ENCODE data around the gene EMC9. TPM values are rescaled to one million over a fixed set of nuclear protein-coding genes. Genes with fewer than 3 reads are reported as not detected.

EMC9 gene
- total RNA-seq, 3 donors from 2014 or later (not counting 1 experiment from before 2014, with no cell fraction given): 9.3 to 12.3 (median 12.0) TPM

- Mint-ChIP-seq H3K36me3 (no peaks in the 10 kb centered on the region), H3K27me3 (ENCODE audit: low read depth in 2 of 2) (no peaks in the 10 kb centered on the region), H3K4me3 (no peak overlapping the region), H3K4me1 (peaks cover 45 to 64% of the 10 kb centered on the region in 2 donors), H3K9me3 (no peaks in the 10 kb centered on the region), H3K27ac (peak overlapping the region; percentile 53 to 74)
- ATAC-seq: no peak
- Histone ChIP-seq H3K4me1 (ENCODE audit: control insufficient read depth, insufficient read depth, low read length) (peaks cover 37% of the 10 kb centered on the region), H3K4me3 (ENCODE audit: low read length) (no peak overlapping the region), H3K27ac (ENCODE audit: low read length) (no peak overlapping the region), H3K36me3 (ENCODE audit: control insufficient read depth, insufficient read depth, low read length) (peaks cover 71% of the 10 kb centered on the region), H3K27me3 (ENCODE audit: control insufficient read depth, insufficient read depth, low read length) (no peaks in the 10 kb centered on the region), H3K9me3 (ENCODE audit: control insufficient read depth, insufficient read depth, low read length) (no peaks in the 10 kb centered on the region)
- intact Hi-C loops (cut with micrococcal nuclease): no loop called here
- no peak for DNase-seq
- WGBS (ENCODE audit: insufficient coverage): 97% methylated on average over 14 of the region's 14 CpGs
- no peak for TF ChIP-seq CTCF (IDR thresholded peaks at IDR 0.05)
These were observed 23.2 kb upstream of the EMC9 start for GRCh38 chr14:24164518-24164991.

- intact Hi-C loops (cut with micrococcal nuclease): no loop called here
- no peaks in the 10 kb centered on the region for H3K27me3 ChIP-seq (ENCODE audit: control insufficient read depth, insufficient read depth, low read length)
- peaks cover 74% of the 10 kb centered on the region for H3K36me3 ChIP-seq (ENCODE audit: control insufficient read depth, insufficient read depth, low read length)
- peak in 1 of 2 donors; percentile 26 for DNase-seq
- H3K4me3 ChIP-seq (ENCODE audit: low read length): peak overlapping the region; percentile 94
- WGBS (ENCODE audit: insufficient coverage): 62% methylated on average over 8 of the region's 8 CpGs
- no peaks in the 10 kb centered on the region for H3K9me3 ChIP-seq (ENCODE audit: control insufficient read depth, insufficient read depth, low read length)
- peak overlapping the region; percentile 99 for H3K4me3 Mint-ChIP-seq
- H3K27me3 Mint-ChIP-seq (ENCODE audit: low read depth in 2 of 2): no peaks in the 10 kb centered on the region
- peaks cover 37% of the 10 kb centered on the region for H3K4me1 ChIP-seq (ENCODE audit: control insufficient read depth, insufficient read depth, low read length)
- no peaks in the 10 kb centered on the region for H3K36me3 Mint-ChIP-seq
- no peaks in the 10 kb centered on the region for H3K9me3 Mint-ChIP-seq
- no peak for ATAC-seq
- peak overlapping the region; percentile 97 for H3K27ac Mint-ChIP-seq
- no peak for TF ChIP-seq CTCF (IDR thresholded peaks at IDR 0.05)
- peaks cover 45 to 54% of the 10 kb centered on the region in 2 donors for H3K4me1 Mint-ChIP-seq
- peak overlapping the region; percentile 94 for H3K27ac ChIP-seq (ENCODE audit: low read length)
These were observed 20.7 kb upstream of the EMC9 start for GRCh38 chr14:24162093-24162492.

GRCh38 chr14:24160850-24161804, 19.7 kb upstream of the EMC9 start, which contains the start of gene IRF9:
Gene IRF9 (plus strand): TSS chr14:24161265. CDS start chr14:24162145, 880 bp downstream.
- peaks cover 74% of the 10 kb centered on the region for H3K36me3 ChIP-seq (ENCODE audit: control insufficient read depth, insufficient read depth, low read length)
- H3K9me3 ChIP-seq (ENCODE audit: control insufficient read depth, insufficient read depth, low read length): no peaks in the 10 kb centered on the region
- no peaks in the 10 kb centered on the region for H3K27me3 ChIP-seq (ENCODE audit: control insufficient read depth, insufficient read depth, low read length)
- Mint-ChIP-seq H3K36me3 (no peaks in the 10 kb centered on the region), H3K4me1 (peaks cover 43 to 54% of the 10 kb centered on the region in 2 donors), H3K9me3 (no peaks in the 10 kb centered on the region), H3K4me3 (peak within 1 kb of the TSS; percentile 99), H3K27me3 (ENCODE audit: low read depth in 2 of 2) (no peaks in the 10 kb centered on the region), H3K27ac (peak within 1 kb of the TSS; percentile 97)
- H3K27ac ChIP-seq (ENCODE audit: low read length): peak within 1 kb of the TSS; percentile 94
- DNase-seq (peak; percentile 93 to 99), ATAC-seq (peak; percentile 91 to 97 (median 91))
- intact Hi-C loops (cut with micrococcal nuclease): loop anchor here (1.0 to 2.0 kb wide), 3 partner anchors 15 to 102 kb away; partner anchors contain the start of genes DCAF11, NRL and PSME2
- H3K4me3 ChIP-seq (ENCODE audit: low read length): peak within 1 kb of the TSS; percentile 94
- TF ChIP-seq CTCF (IDR thresholded peaks at IDR 0.05): peak; percentile 85
- WGBS (ENCODE audit: insufficient coverage): under 1% methylated on average over 11 of the region's 12 CpGs
- H3K4me1 ChIP-seq (ENCODE audit: control insufficient read depth, insufficient read depth, low read length): peaks cover 37% of the 10 kb centered on the region
